LoVo (cell line): ENCODE measurements around the gene TTI1.

Source experiments
- DNase-seq: peaks from one replicate; pipeline ENCODE4 v3.0.0-alpha.2; 2016; ENCODE audit warnings: low spot score

Gene TTI1

GRCh38 chr20:37936451-37936850 lies 96.8 kb downstream of the TTI1 start:
- DNase-seq, result no peak

DNA sequence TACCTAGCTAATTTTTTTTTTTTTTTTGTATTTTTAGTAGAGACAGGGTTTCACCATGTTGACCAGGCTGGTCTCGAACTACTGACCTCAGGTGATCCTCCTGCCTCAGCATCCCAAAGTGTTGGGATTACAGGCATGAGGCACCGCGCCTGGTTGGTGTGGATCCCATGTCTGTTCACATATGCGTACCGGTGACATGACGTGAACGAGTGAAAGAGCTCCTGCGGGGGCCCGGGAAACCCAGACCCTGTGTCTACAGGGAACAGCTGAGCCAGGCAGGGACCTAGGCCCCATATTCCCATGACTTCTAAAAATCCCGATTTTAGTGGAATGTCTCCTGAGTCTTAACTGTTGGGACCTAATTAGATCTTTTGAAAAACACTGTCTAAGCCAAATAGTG lies 97.2 kb downstream of the TTI1 start:
- no peak for DNase-seq

DNA sequence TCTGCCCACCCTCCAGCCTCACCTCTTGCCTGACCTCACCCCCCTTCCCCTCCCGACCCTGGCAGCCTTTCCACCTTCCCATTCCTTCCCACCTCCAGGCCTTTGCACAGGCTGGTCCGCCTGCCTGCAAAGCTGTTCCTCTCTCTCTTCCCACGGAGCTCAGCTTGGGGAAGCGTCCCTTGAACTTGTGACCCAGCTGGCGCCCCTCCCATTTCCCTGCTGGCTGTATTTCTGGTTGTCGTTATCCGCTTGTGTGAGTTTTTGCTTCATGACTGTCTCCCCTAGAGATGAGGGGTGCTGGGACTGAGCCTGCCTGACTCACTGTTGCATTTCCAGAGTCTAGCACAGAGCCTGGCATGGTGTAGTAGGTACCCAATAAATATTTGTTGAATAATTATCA lies 97.8 kb downstream of the TTI1 start:
- no peak for DNase-seq

- no peak for DNase-seq
Observed at GRCh38 chr20:37934634-37935375, 98.5 kb downstream of the TTI1 start.

- no peak for DNase-seq
Observed at GRCh38 chr20:37933786-37934633, 99.2 kb downstream of the TTI1 start.
